Keratinocyte (primary cell): Measurements from ENCODE around the gene PLAAT4. TPM values are rescaled to one million over a fixed set of nuclear protein-coding genes. Genes with fewer than 3 reads are reported as not detected.
"Not testable (repeated sequence)": the region's sequence is repeated elsewhere in the genome, so short reads cannot be mapped to it uniquely, and the experiment has no call there.

Source experiments
- DNase-seq: peaks from one replicate; pipeline ENCODE4 v3.0.0-alpha.2; 2011; ENCODE audit warnings: low read depth, missing footprints, low spot score
- FAIRE-seq: peaks from 2 replicates; lab custom pipeline; 2011; peaks lifted over from hg19 to GRCh38; lab: Jason Lieb, UNC
- H2AFZ ChIP-seq: 2 replicates; pipeline ENCODE4 v1.6.0; 2012; ENCODE audit warnings: low read length, control low read depth, inconsistent platforms; ENCODE audit not compliant: control insufficient read depth
- H3K27ac ChIP-seq: 2 replicates; pipeline ENCODE4 v1.5.1; 2011; ENCODE audit warnings: low read length; ENCODE audit not compliant: control insufficient read depth, insufficient read depth
- H3K27me3 ChIP-seq: 3 replicates; pipeline ENCODE4 v1.6.0; 2011; ENCODE audit warnings: low read length; ENCODE audit not compliant: control insufficient read depth, insufficient read depth; ENCODE audit errors: extremely low read depth
- H3K36me3 ChIP-seq, 2 experiments: 2 replicates in 1 of 2; 3 replicates in 1 of 2; pipeline ENCODE4 v1.5.1; 2011; ENCODE audit warnings: low read length in 2 of 2, mild to moderate bottlenecking in 1 of 2; ENCODE audit not compliant: control insufficient read depth in 2 of 2, insufficient read depth in 2 of 2; ENCODE audit errors: extremely low read depth in 1 of 2
- H3K4me1 ChIP-seq: 3 replicates; pipeline ENCODE4 v1.5.1; 2011; ENCODE audit warnings: low read length; ENCODE audit not compliant: control insufficient read depth, insufficient read depth; ENCODE audit errors: extremely low read depth
- H3K4me2 ChIP-seq: 3 replicates; pipeline ENCODE4 v1.6.0; 2011; ENCODE audit warnings: low read depth, low read length; ENCODE audit not compliant: control insufficient read depth, insufficient read depth; ENCODE audit errors: extremely low read depth
- H3K4me3 ChIP-seq, 3 experiments: fragments of 200-600 bp in 1 of 3; sonication (generic) in 1 of 3; 2 replicates in 2 of 3; 3 replicates in 1 of 3; pipeline ENCODE4 v1.5.1; 2011 to 2016; ENCODE audit warnings: low read length in 3 of 3, mild to moderate bottlenecking in 3 of 3, control low read depth in 2 of 3, inconsistent platforms in 1 of 3, low read depth in 1 of 3, mixed read lengths in 1 of 3, mixed run types in 1 of 3, moderate library complexity in 1 of 3; ENCODE audit not compliant: control insufficient read depth in 2 of 3, insufficient read depth in 2 of 3; ENCODE audit errors: extremely low read depth in 1 of 3
- H3K79me2 ChIP-seq: 2 replicates; pipeline ENCODE4 v1.6.0; 2012; ENCODE audit warnings: low read length; ENCODE audit not compliant: control insufficient read depth, insufficient read depth
- H3K9ac ChIP-seq: 3 replicates; pipeline ENCODE4 v1.6.0; 2011; ENCODE audit warnings: low read length; ENCODE audit not compliant: control insufficient read depth, insufficient read depth; ENCODE audit errors: extremely low read depth
- H3K9me1 ChIP-seq: 3 replicates; pipeline ENCODE4 v1.6.0; 2011; ENCODE audit warnings: low read length; ENCODE audit not compliant: control insufficient read depth, insufficient read depth; ENCODE audit errors: extremely low read depth
- H3K9me3 ChIP-seq: 2 replicates; pipeline ENCODE4 v1.5.1; 2012; ENCODE audit warnings: low read depth, low read length; ENCODE audit not compliant: control insufficient read depth
- H4K20me1 ChIP-seq: 3 replicates; pipeline ENCODE4 v1.6.0; 2011; ENCODE audit warnings: low read length; ENCODE audit not compliant: control insufficient read depth, insufficient read depth; ENCODE audit errors: extremely low read depth
- EZH2 ChIP-seq: IDR thresholded peaks from one replicate; pipeline ENCODE4 v1.6.1; 2012; ENCODE audit warnings: inconsistent platforms, mild to moderate bottlenecking, low read length, moderate library complexity
- dilution Hi-C: fragments of 300-500 bp; cut with MboI; formaldehyde crosslinking; loops from one replicate; pipeline ENCODE4 v1.7.0; 2020; ENCODE audit warnings: low sequenced_read_pairs; ENCODE audit not compliant: extremely low pct_ligation_motif_present
- polyA plus RNA-seq, 5 experiments: library from polyadenylated mRNA; depleted of rRNA in 3 of 5; stranded (reverse) in 3 of 5; stranded (forward) in 1 of 5; unstranded in 1 of 5; fragments of >200 nt; gene quantifications; 1 replicate in 1 of 5; 2 replicates in 3 of 5; 3 replicates in 1 of 5; pipeline versions ENCODE4 v1.2.1 to v1.2.3, GENCODE V29; 2011 to 2012; ENCODE audit warnings: missing spikeins in 2 of 5, low read depth in 1 of 5, low replicate concordance in 1 of 5
- TF ChIP-seq, protein P1 (sequence below), 3 experiments: IDR thresholded peaks in 1 of 3; conservative IDR thresholded peaks in 1 of 3; optimal IDR thresholded peaks in 1 of 3; 2 replicates in 2 of 3; 3 replicates in 1 of 3; pipeline versions ENCODE3 to v1.5.1; 2011; ENCODE audit warnings: low read length in 3 of 3, mild to moderate bottlenecking in 3 of 3, moderate library complexity in 2 of 3, control low read depth in 1 of 3, inconsistent platforms in 1 of 3; ENCODE audit not compliant: insufficient read depth in 2 of 3; ENCODE audit errors: extremely low read depth in 1 of 3

Gene PLAAT4
- polyA plus RNA-seq, 1 donor (not counting 4 experiments of a cell fraction or from before 2014, with no cell fraction given) = 2.0 TPM

DNA sequence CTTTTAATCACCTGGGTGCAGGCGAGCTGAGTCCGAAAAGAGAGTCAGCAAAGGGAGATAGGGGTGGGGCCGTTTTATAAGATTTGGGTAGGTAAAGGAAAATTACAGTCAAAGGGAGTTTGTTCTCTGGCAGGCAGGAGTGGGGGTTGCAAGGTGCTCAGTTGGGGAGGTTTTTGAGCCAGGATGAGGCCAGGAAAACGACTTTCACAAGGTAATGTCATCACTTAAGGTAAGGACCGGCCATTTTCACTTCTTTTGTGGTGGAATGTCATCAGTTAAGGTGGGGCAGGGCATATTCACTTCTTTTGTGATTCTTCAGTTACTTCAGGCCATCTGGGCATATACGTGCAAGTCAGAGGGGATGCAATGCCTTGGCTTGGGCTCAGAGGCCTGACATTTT lies 7.2 kb upstream of the PLAAT4 start:
- H4K20me1 ChIP-seq, H3K9me3 ChIP-seq, H2AFZ ChIP-seq, FAIRE-seq, H3K27ac ChIP-seq, H3K4me2 ChIP-seq, H3K79me2 ChIP-seq, DNase-seq, H3K9ac ChIP-seq, dilution Hi-C loops, H3K36me3 ChIP-seq, H3K27me3 ChIP-seq, H3K4me3 ChIP-seq, H3K9me1 ChIP-seq: not testable (repeated sequence)
- H3K4me1 ChIP-seq = peaks cover 19% of the 10 kb centered on the region

DNA sequence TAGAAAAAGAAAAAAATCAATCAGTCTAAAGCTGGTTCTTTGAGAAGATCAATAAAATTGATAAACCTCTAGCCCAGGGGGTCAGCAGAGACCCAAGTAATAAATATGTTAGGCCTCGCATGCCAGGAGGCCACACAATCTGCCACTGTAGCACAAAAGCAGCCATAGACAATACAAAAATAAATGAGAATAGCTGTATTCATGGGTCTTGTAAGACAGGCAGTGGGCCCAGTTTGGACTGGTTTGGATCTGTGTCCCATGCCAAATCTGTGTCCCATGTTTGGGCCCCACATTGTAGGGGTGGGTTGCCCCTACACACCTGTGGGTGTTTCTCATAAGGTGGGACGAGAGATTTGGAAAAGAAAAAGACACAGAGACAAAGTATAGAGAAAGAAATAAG lies 6.6 kb upstream of the PLAAT4 start:
- no peak overlapping the region for H3K27ac ChIP-seq
- H3K9ac ChIP-seq = no peak overlapping the region
- no peak overlapping the region for H3K4me2 ChIP-seq
- FAIRE-seq = no peak
- H3K9me3 ChIP-seq = no peaks in the 10 kb centered on the region
- no peaks in the 10 kb centered on the region for H3K27me3 ChIP-seq
- dilution Hi-C loops = no loop called here
- no peak for DNase-seq
- H2AFZ ChIP-seq = no peak overlapping the region
- no peak overlapping the region for H3K4me3 ChIP-seq
- H3K9me1 ChIP-seq = no peaks in the 10 kb centered on the region
- H3K4me1 ChIP-seq = peaks cover 19% of the 10 kb centered on the region
- no peaks in the 10 kb centered on the region for H4K20me1 ChIP-seq
- H3K79me2 ChIP-seq = no peaks in the 10 kb centered on the region
- TF ChIP-seq EZH2 = no peak
- TF ChIP-seq, protein P1, sequence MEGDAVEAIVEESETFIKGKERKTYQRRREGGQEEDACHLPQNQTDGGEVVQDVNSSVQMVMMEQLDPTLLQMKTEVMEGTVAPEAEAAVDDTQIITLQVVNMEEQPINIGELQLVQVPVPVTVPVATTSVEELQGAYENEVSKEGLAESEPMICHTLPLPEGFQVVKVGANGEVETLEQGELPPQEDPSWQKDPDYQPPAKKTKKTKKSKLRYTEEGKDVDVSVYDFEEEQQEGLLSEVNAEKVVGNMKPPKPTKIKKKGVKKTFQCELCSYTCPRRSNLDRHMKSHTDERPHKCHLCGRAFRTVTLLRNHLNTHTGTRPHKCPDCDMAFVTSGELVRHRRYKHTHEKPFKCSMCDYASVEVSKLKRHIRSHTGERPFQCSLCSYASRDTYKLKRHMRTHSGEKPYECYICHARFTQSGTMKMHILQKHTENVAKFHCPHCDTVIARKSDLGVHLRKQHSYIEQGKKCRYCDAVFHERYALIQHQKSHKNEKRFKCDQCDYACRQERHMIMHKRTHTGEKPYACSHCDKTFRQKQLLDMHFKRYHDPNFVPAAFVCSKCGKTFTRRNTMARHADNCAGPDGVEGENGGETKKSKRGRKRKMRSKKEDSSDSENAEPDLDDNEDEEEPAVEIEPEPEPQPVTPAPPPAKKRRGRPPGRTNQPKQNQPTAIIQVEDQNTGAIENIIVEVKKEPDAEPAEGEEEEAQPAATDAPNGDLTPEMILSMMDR (optimal IDR thresholded peaks at IDR 0.05 in 1 of 3, IDR thresholded peaks at IDR 0.05 in 1 of 3, conservative IDR thresholded peaks at IDR 0.05 in 1 of 3; ENCODE audit: extremely low read depth in 1 of 3, insufficient read depth in 2 of 3, low read length in 3 of 3) = no peak
- H3K36me3 ChIP-seq = no peaks in the 10 kb centered on the region

DNA sequence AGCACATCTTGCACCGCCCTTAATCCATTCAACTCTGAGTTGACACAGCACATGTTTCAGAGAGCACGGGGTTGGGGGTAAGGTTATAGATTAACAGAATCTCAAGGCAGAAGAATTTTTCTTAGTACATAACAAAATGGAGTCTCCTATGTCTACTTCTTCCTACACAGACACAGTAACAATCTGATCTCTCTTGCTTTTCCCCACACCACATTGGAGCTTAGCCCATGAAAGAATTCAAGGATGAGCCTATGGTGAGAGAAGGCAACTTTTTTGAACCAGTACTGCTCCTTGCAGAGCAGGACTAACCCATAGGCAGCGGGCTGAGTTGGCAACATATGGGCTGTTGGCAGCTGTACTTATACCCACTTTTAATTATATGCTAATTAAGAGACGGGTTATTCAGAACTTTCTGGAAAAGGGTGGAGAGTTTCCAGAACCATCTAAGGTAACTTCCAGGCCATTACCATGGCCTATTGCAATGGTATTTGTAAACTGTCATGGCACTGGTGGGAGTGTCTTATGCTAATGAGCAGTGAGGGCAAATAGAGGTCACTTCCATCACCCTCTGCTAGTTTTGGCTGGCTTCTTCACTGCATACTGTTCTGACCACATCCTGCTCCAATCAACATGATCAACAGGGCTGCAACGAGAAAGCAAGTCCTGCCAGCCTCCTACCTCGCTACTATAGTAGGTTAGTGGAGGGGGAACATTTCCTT lies 5.4 kb upstream of the PLAAT4 start:
- H2AFZ ChIP-seq, H3K27me3 ChIP-seq, H4K20me1 ChIP-seq, H3K36me3 ChIP-seq, H3K79me2 ChIP-seq, dilution Hi-C loops, H3K27ac ChIP-seq, H3K9me3 ChIP-seq, H3K9me1 ChIP-seq, H3K4me3 ChIP-seq, H3K9ac ChIP-seq: not testable (repeated sequence)
- peak; percentile 20 for FAIRE-seq
- peak overlapping the region; percentile 51 for H3K4me2 ChIP-seq
- peak; percentile 17 for DNase-seq
- peaks cover 19% of the 10 kb centered on the region for H3K4me1 ChIP-seq
